Measurements from ENCODE around the gene GALNTL6.
"Not testable (repeated sequence)": the region's sequence is repeated elsewhere in the genome, so short reads cannot be mapped to it uniquely, and the experiment has no call there.

GALNTL6 gene

GRCh38 chr4:172945611-172946010, 1132.4 kb downstream of the GALNTL6 start:
- DNase-seq (ENCODE audit: low spot score): no peak

- DNase-seq (ENCODE audit: low spot score): no peak
These were observed 1133.3 kb downstream of the GALNTL6 start for GRCh38 chr4:172946503-172946902.

- DNase-seq (ENCODE audit: low spot score): no peak
These were observed 1134.4 kb downstream of the GALNTL6 start for GRCh38 chr4:172947594-172947993.

GRCh38 chr4:172950990-172951389, 1137.8 kb downstream of the GALNTL6 start:
- DNase-seq (ENCODE audit: low spot score): no peak

GRCh38 chr4:172951679-172952451, 1138.7 kb downstream of the GALNTL6 start:
- DNase-seq (ENCODE audit: low spot score): no peak

- no peak for DNase-seq (ENCODE audit: low spot score)
These were observed 1140.8 kb downstream of the GALNTL6 start for GRCh38 chr4:172953896-172954568.

- DNase-seq (ENCODE audit: low spot score): not testable (repeated sequence)
These were observed 1143.1 kb downstream of the GALNTL6 start for GRCh38 chr4:172956340-172956739.

GRCh38 chr4:172957216-172957615, 1144.0 kb downstream of the GALNTL6 start:
- no peak for DNase-seq (ENCODE audit: low spot score)

GRCh38 chr4:172962564-172963353, 1149.6 kb downstream of the GALNTL6 start:
- DNase-seq (ENCODE audit: low spot score): no peak

- no peak for DNase-seq (ENCODE audit: low spot score)
These were observed 1150.5 kb downstream of the GALNTL6 start for GRCh38 chr4:172963498-172964294.

- DNase-seq (ENCODE audit: low spot score): not testable (repeated sequence)
These were observed 1157.0 kb downstream of the GALNTL6 start for GRCh38 chr4:172970189-172970588.

- DNase-seq (ENCODE audit: low spot score): no peak
These were observed 1161.4 kb downstream of the GALNTL6 start for GRCh38 chr4:172974586-172974985.

GRCh38 chr4:172975651-172976229, 1162.5 kb downstream of the GALNTL6 start:
- no peak for DNase-seq (ENCODE audit: low spot score)

- DNase-seq (ENCODE audit: low spot score): not testable (repeated sequence)
These were observed 1164.4 kb downstream of the GALNTL6 start for GRCh38 chr4:172977491-172978041.

- DNase-seq (ENCODE audit: low spot score): no peak
These were observed 1165.6 kb downstream of the GALNTL6 start for GRCh38 chr4:172978848-172979247.

GRCh38 chr4:172979332-172979731, 1166.1 kb downstream of the GALNTL6 start:
- no peak for DNase-seq (ENCODE audit: low spot score)

- no peak for DNase-seq (ENCODE audit: low spot score)
These were observed 1167.0 kb downstream of the GALNTL6 start for GRCh38 chr4:172980219-172980618.

GRCh38 chr4:172982151-172982590, 1169.0 kb downstream of the GALNTL6 start:
- DNase-seq (ENCODE audit: low spot score): no peak

GRCh38 chr4:172983014-172983413, 1169.8 kb downstream of the GALNTL6 start:
- no peak for DNase-seq (ENCODE audit: low spot score)

GRCh38 chr4:172983631-172984030, 1170.4 kb downstream of the GALNTL6 start:
- no peak for DNase-seq (ENCODE audit: low spot score)

GRCh38 chr4:172985552-172985951, 1172.3 kb downstream of the GALNTL6 start:
- no peak for DNase-seq (ENCODE audit: low spot score)
